HepG2 (cell line): ENCODE measurements around the gene STK32C. TPM values are rescaled to one million over a fixed set of nuclear protein-coding genes. Genes with fewer than 3 reads are reported as not detected.

Experiments
- ASH2L ChIP-seq: fragments of 300-600, 200-600 bp; sonication (generic); IDR thresholded peaks from 2 replicates; pipeline ENCODE4 v1.7.0; 2017; ENCODE audit warnings: low read depth, mild to moderate bottlenecking, moderate library complexity, mixed read lengths, low read length; ENCODE audit not compliant: insufficient read length
- GLI4 ChIP-seq: sonication (generic); formaldehyde crosslinking; IDR thresholded peaks from 2 replicates; pipeline ENCODE4 v1.5.1; 2020; ENCODE audit warnings: missing genetic modification reagents, mild to moderate bottlenecking, moderate library complexity, borderline replicate concordance
- HCFC1 ChIP-seq: fragments of 150-350 bp; IDR thresholded peaks from 2 replicates; pipeline ENCODE4 v1.6.1; 2014; ENCODE audit warnings: low read depth, low read length
- HOXA7 ChIP-seq: sonication (generic); formaldehyde crosslinking; IDR thresholded peaks from 2 replicates; pipeline ENCODE4 v1.8.1; 2022; ENCODE audit warnings: mild to moderate bottlenecking, missing genetic modification reagents, moderate library complexity
- SP1 ChIP-seq, 2 experiments: fragments of 450-650 bp in 1 of 2; sonication (generic) in 1 of 2; formaldehyde crosslinking in 1 of 2; IDR thresholded peaks; 2 replicates each; pipeline versions ENCODE4 v1.4.0 to v1.6.1; 2016 to 2020; ENCODE audit warnings: missing genetic modification reagents in 1 of 2
- ZBTB1 ChIP-seq: sonication (generic); formaldehyde crosslinking; IDR thresholded peaks from 2 replicates; pipeline ENCODE4 v1.4.0; 2020; ENCODE audit warnings: missing genetic modification reagents, borderline replicate concordance
- ZBTB21 ChIP-seq: sonication (generic); formaldehyde crosslinking; IDR thresholded peaks from 2 replicates; pipeline ENCODE4 v1.4.0; 2020; ENCODE audit warnings: missing genetic modification reagents
- ZBTB7A ChIP-seq: sonication (generic); formaldehyde crosslinking; IDR thresholded peaks from 2 replicates; pipeline ENCODE4 v1.8.0; 2022; ENCODE audit warnings: mild to moderate bottlenecking, missing genetic modification reagents
- ZNF3 ChIP-seq: IDR thresholded peaks from 2 replicates; pipeline ENCODE4 v1.7.0; 2017; ENCODE audit warnings: inconsistent platforms
- ZNF333 ChIP-seq: sonication (generic); formaldehyde crosslinking; IDR thresholded peaks from 2 replicates; pipeline ENCODE4 v1.4.0; 2020; ENCODE audit warnings: mild to moderate bottlenecking, missing genetic modification reagents, borderline replicate concordance
- polyA plus RNA-seq, 8 experiments: library from polyadenylated mRNA; depleted of rRNA in 3 of 8; stranded (reverse) in 7 of 8; unstranded in 1 of 8; fragments of >200 nt; fragmentation: Illumina TruSeq in 4 of 8; extraction: Trizol in 4 of 8; gene quantifications; 2 replicates each; pipeline versions ENCODE4 v1.2.1 to v1.2.3, GENCODE V29; 2011 to 2016; ENCODE audit warnings: low read depth in 4 of 8, missing spikeins in 1 of 8, mixed read lengths in 1 of 8; ENCODE audit not compliant: insufficient read depth in 1 of 8
- total RNA-seq, 5 experiments: library from RNA; depleted of rRNA; stranded (reverse); fragments of >200 nt; fragmentation: Illumina TruSeq; extraction: Trizol; gene quantifications; 2 replicates each; pipeline ENCODE4 v1.2.3, GENCODE V29; 2016; ENCODE audit warnings: low read depth in 1 of 5
- TF ChIP-seq, protein P1 (sequence below): sonication (generic); formaldehyde crosslinking; IDR thresholded peaks from 2 replicates; pipeline ENCODE4 v1.4.0; 2020; ENCODE audit warnings: missing genetic modification reagents; ENCODE audit errors: not compliant biosample characterization
- TF ChIP-seq, protein P2 (sequence below): sonication (generic); formaldehyde crosslinking; IDR thresholded peaks from 2 replicates; pipeline ENCODE4 v1.4.0; 2020; ENCODE audit warnings: missing genetic modification reagents
- TF ChIP-seq, protein P3 (sequence below): sonication (generic); formaldehyde crosslinking; IDR thresholded peaks from 2 replicates; pipeline ENCODE4 v1.4.0; 2020; ENCODE audit warnings: missing genetic modification reagents
- TF ChIP-seq, protein P4 (sequence below): sonication (generic); formaldehyde crosslinking; IDR thresholded peaks from 2 replicates; pipeline ENCODE4 v1.5.0; 2020; ENCODE audit warnings: mild to moderate bottlenecking, low read depth, missing genetic modification reagents, borderline replicate concordance
- TF ChIP-seq, protein P5 (sequence below): sonication (generic); formaldehyde crosslinking; IDR thresholded peaks from 2 replicates; pipeline ENCODE4 v1.5.0; 2020; ENCODE audit warnings: missing genetic modification reagents, mild to moderate bottlenecking, borderline replicate concordance
- TF ChIP-seq, protein P6 (sequence below), 2 experiments: sonication (generic) in 1 of 2; formaldehyde crosslinking in 1 of 2; IDR thresholded peaks; 2 replicates each; pipeline versions ENCODE4 v1.6.1 to v1.9.0; 2014 to 2022; ENCODE audit warnings: antibody characterized with exemption in 1 of 2, borderline replicate concordance in 1 of 2, inconsistent platforms in 1 of 2, low read depth in 1 of 2, missing genetic modification reagents in 1 of 2

STK32C gene
- total and polyA plus RNA-seq, 2 of the 13 experiments (the other 11 are each of a cell fraction or from before 2014, with no cell fraction given): 10.9 to 19.4 TPM

DNA sequence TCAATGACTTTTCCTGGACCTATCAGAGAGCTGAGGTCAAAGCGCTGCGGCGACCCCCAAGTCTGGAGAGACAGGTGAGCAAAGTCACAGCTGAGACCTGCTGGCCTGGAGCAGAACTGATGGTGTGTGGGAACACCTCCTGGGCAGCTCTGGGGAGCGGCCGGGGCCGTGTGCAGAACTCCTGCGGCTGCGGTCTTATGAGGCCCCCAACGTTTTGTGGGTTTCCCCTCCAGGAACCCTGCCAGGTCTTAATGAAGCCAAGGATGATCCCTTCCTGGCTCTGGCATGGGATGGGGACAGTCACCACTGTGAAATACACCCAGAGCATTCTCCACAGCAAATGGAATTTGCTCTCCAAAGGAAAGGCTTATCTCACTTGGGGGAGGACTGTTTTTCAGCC lies 94.9 kb downstream of the STK32C start (continued):
- TF ChIP-seq, protein P1, sequence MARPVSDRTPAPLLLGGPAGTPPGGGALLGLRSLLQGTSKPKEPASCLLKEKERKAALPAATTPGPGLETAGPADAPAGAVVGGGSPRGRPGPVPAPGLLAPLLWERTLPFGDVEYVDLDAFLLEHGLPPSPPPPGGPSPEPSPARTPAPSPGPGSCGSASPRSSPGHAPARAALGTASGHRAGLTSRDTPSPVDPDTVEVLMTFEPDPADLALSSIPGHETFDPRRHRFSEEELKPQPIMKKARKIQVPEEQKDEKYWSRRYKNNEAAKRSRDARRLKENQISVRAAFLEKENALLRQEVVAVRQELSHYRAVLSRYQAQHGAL (CRISPR knock-in tag): no peak
- TF ChIP-seq, protein P2, sequence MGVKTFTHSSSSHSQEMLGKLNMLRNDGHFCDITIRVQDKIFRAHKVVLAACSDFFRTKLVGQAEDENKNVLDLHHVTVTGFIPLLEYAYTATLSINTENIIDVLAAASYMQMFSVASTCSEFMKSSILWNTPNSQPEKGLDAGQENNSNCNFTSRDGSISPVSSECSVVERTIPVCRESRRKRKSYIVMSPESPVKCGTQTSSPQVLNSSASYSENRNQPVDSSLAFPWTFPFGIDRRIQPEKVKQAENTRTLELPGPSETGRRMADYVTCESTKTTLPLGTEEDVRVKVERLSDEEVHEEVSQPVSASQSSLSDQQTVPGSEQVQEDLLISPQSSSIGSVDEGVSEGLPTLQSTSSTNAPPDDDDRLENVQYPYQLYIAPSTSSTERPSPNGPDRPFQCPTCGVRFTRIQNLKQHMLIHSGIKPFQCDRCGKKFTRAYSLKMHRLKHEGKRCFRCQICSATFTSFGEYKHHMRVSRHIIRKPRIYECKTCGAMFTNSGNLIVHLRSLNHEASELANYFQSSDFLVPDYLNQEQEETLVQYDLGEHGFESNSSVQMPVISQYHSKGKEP (CRISPR knock-in tag): no peak
- TF ChIP-seq, protein P3, sequence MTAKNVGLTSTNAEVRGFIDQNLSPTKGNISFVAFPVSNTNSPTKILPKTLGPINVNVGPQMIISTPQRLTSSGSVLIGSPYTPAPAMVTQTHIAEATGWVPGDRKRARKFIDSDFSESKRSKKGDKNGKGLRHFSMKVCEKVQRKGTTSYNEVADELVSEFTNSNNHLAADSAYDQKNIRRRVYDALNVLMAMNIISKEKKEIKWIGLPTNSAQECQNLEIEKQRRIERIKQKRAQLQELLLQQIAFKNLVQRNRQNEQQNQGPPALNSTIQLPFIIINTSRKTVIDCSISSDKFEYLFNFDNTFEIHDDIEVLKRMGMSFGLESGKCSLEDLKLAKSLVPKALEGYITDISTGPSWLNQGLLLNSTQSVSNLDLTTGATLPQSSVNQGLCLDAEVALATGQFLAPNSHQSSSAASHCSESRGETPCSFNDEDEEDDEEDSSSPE (CRISPR knock-in tag): no peak
- no peak for TF ChIP-seq ZNF333 (CRISPR knock-in tag)
- TF ChIP-seq ASH2L: no peak
- no peak for TF ChIP-seq HCFC1
- TF ChIP-seq, protein P4, sequence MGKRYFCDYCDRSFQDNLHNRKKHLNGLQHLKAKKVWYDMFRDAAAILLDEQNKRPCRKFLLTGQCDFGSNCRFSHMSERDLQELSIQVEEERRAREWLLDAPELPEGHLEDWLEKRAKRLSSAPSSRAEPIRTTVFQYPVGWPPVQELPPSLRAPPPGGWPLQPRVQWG (CRISPR knock-in tag): no peak
- no peak for TF ChIP-seq ZBTB7A (CRISPR knock-in tag)
- no peak for TF ChIP-seq ZBTB21 (CRISPR knock-in tag)
- no peak for TF ChIP-seq ZBTB1 (CRISPR knock-in tag)
- TF ChIP-seq SP1 (IDR thresholded peaks at IDR 0.05): no peak
- TF ChIP-seq SP1 (CRISPR knock-in tag; IDR thresholded peaks at IDR 0.05): no peak
- no peak for TF ChIP-seq GLI4 (CRISPR knock-in tag)
- no peak for TF ChIP-seq ZNF3
- no peak for TF ChIP-seq HOXA7
- TF ChIP-seq, protein P5, sequence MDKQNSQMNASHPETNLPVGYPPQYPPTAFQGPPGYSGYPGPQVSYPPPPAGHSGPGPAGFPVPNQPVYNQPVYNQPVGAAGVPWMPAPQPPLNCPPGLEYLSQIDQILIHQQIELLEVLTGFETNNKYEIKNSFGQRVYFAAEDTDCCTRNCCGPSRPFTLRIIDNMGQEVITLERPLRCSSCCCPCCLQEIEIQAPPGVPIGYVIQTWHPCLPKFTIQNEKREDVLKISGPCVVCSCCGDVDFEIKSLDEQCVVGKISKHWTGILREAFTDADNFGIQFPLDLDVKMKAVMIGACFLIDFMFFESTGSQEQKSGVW (CRISPR knock-in tag): no peak
- TF ChIP-seq, protein P6, sequence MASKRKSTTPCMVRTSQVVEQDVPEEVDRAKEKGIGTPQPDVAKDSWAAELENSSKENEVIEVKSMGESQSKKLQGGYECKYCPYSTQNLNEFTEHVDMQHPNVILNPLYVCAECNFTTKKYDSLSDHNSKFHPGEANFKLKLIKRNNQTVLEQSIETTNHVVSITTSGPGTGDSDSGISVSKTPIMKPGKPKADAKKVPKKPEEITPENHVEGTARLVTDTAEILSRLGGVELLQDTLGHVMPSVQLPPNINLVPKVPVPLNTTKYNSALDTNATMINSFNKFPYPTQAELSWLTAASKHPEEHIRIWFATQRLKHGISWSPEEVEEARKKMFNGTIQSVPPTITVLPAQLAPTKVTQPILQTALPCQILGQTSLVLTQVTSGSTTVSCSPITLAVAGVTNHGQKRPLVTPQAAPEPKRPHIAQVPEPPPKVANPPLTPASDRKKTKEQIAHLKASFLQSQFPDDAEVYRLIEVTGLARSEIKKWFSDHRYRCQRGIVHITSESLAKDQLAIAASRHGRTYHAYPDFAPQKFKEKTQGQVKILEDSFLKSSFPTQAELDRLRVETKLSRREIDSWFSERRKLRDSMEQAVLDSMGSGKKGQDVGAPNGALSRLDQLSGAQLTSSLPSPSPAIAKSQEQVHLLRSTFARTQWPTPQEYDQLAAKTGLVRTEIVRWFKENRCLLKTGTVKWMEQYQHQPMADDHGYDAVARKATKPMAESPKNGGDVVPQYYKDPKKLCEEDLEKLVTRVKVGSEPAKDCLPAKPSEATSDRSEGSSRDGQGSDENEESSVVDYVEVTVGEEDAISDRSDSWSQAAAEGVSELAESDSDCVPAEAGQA (IDR thresholded peaks at IDR 0.05; ENCODE audit: low read depth): no peak
- TF ChIP-seq, protein P6 (CRISPR knock-in tag; IDR thresholded peaks at IDR 0.05; ENCODE audit: borderline replicate concordance): no peak
- TF ChIP-seq, all 625 proteins: peak for 0
